HepG2 (cell line): ENCODE results near the gene HARBI1. TPM values are rescaled to one million over a fixed set of nuclear protein-coding genes. Genes with fewer than 3 reads are reported as not detected.

Experiments
- FIP1L1 ChIP-seq: fragments of 200-400 bp; formaldehyde crosslinking; IDR thresholded peaks from 2 replicates; pipeline ENCODE4 v1.6.1; 2018; ENCODE audit warnings: low read depth, mild to moderate bottlenecking, low read length, moderate library complexity, borderline replicate concordance; ENCODE audit not compliant: insufficient read depth
- KLF9 ChIP-seq: IDR thresholded peaks from 2 replicates; pipeline ENCODE4 v1.6.1; 2016; ENCODE audit warnings: low read depth
- MED13 ChIP-seq: sonication (generic); formaldehyde crosslinking; IDR thresholded peaks from 2 replicates; pipeline ENCODE4 v1.5.0; 2020; ENCODE audit warnings: missing genetic modification reagents
- MZF1 ChIP-seq: sonication (generic); formaldehyde crosslinking; IDR thresholded peaks from 2 replicates; pipeline ENCODE4 v1.8.1; 2023; ENCODE audit warnings: mild to moderate bottlenecking, missing genetic modification reagents, borderline replicate concordance
- NR3C1 ChIP-seq: sonication (generic); formaldehyde crosslinking; IDR thresholded peaks from 2 replicates; pipeline ENCODE4 v1.4.0; 2020; ENCODE audit warnings: missing genetic modification reagents
- PAWR ChIP-seq: sonication (generic); formaldehyde crosslinking; IDR thresholded peaks from 2 replicates; pipeline ENCODE4 v1.4.0; 2020; ENCODE audit warnings: missing genetic modification reagents, mild to moderate bottlenecking, borderline replicate concordance
- PPARG ChIP-seq: conservative IDR thresholded peaks from 2 replicates; pipeline ENCODE4 v1.6.1; 2016; ENCODE audit warnings: missing biosample characterization, missing genetic modification reagents
- ZFP41 ChIP-seq: sonication (generic); formaldehyde crosslinking; IDR thresholded peaks from 2 replicates; pipeline ENCODE4 v1.4.0; 2020; ENCODE audit warnings: mild to moderate bottlenecking, missing genetic modification reagents, borderline replicate concordance
- ZNF17 ChIP-seq: sonication (generic); formaldehyde crosslinking; IDR thresholded peaks from 2 replicates; pipeline ENCODE4 v1.5.0; 2020; ENCODE audit warnings: mild to moderate bottlenecking, missing genetic modification reagents
- ZNF20 ChIP-seq: sonication (generic); formaldehyde crosslinking; IDR thresholded peaks from 2 replicates; pipeline ENCODE4 v1.4.0; 2020; ENCODE audit warnings: mild to moderate bottlenecking, moderate library complexity, missing genetic modification reagents
- ZNF253 ChIP-seq: sonication (generic); formaldehyde crosslinking; IDR thresholded peaks from 2 replicates; pipeline ENCODE4 v1.8.0; 2022; ENCODE audit warnings: mild to moderate bottlenecking, missing genetic modification reagents, borderline replicate concordance
- ZNF775 ChIP-seq: sonication (generic); formaldehyde crosslinking; IDR thresholded peaks from 2 replicates; pipeline ENCODE4 v1.4.0; 2020; ENCODE audit warnings: missing genetic modification reagents, mild to moderate bottlenecking, moderate library complexity, borderline replicate concordance
- ZNF839 ChIP-seq: sonication (generic); formaldehyde crosslinking; IDR thresholded peaks from 2 replicates; pipeline ENCODE4 v1.4.0; 2020; ENCODE audit warnings: missing genetic modification reagents, mild to moderate bottlenecking, borderline replicate concordance
- polyA plus RNA-seq, 8 experiments: library from polyadenylated mRNA; depleted of rRNA in 3 of 8; stranded (reverse) in 7 of 8; unstranded in 1 of 8; fragments of >200 nt; fragmentation: Illumina TruSeq in 4 of 8; extraction: Trizol in 4 of 8; gene quantifications; 2 replicates each; pipeline versions ENCODE4 v1.2.1 to v1.2.3, GENCODE V29; 2011 to 2016; ENCODE audit warnings: low read depth in 4 of 8, missing spikeins in 1 of 8, mixed read lengths in 1 of 8; ENCODE audit not compliant: insufficient read depth in 1 of 8
- total RNA-seq, 5 experiments: library from RNA; depleted of rRNA; stranded (reverse); fragments of >200 nt; fragmentation: Illumina TruSeq; extraction: Trizol; gene quantifications; 2 replicates each; pipeline ENCODE4 v1.2.3, GENCODE V29; 2016; ENCODE audit warnings: low read depth in 1 of 5
- TF ChIP-seq, protein P1 (sequence below): sonication (generic); formaldehyde crosslinking; IDR thresholded peaks from 2 replicates; pipeline ENCODE4 v1.4.0; 2020; ENCODE audit warnings: missing genetic modification reagents, borderline replicate concordance
- TF ChIP-seq, protein P2 (sequence below): sonication (generic); formaldehyde crosslinking; conservative IDR thresholded peaks from 2 replicates; pipeline ENCODE4 v1.4.0; 2020; ENCODE audit warnings: missing genetic modification reagents
- TF ChIP-seq, protein P3 (sequence below): sonication (generic); formaldehyde crosslinking; IDR thresholded peaks from 2 replicates; pipeline ENCODE4 v1.5.1; 2020; ENCODE audit warnings: missing genetic modification reagents, mild to moderate bottlenecking, borderline replicate concordance
- TF ChIP-seq, protein P4 (sequence below): sonication (generic); formaldehyde crosslinking; IDR thresholded peaks from 2 replicates; pipeline ENCODE4 v1.5.0; 2020; ENCODE audit warnings: mild to moderate bottlenecking, missing genetic modification reagents
- TF ChIP-seq, protein P5 (sequence below): sonication (generic); formaldehyde crosslinking; IDR thresholded peaks from 2 replicates; pipeline ENCODE4 v1.8.1; 2023; ENCODE audit warnings: mild to moderate bottlenecking, moderate library complexity, missing genetic modification reagents
- TF ChIP-seq, protein P6 (sequence below): IDR thresholded peaks from 2 replicates; pipeline ENCODE4 v1.6.1; 2016; ENCODE audit warnings: control low read depth

Gene HARBI1
- total and polyA plus RNA-seq, 2 of the 13 experiments (the other 11 are each of a cell fraction or from before 2014, with no cell fraction given): 2.5 to 4.8 TPM

DNA sequence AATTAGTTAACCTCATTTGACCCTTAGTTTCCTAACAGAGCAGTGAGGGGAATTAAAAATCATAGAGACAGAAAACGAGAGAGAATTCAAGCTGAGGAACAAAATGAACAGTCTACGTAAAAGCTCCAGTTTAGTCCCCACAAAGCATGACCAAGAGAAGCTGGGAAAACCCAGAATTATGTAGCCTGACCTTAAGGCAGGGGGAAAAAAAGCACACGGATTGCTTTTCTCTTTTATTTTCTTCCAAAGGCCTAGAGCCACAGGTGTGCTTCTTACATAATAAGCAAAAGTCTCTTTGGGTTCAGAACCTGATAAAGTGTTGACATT, 22.7 kb downstream of the HARBI1 start (continued):
- TF ChIP-seq, protein P1, sequence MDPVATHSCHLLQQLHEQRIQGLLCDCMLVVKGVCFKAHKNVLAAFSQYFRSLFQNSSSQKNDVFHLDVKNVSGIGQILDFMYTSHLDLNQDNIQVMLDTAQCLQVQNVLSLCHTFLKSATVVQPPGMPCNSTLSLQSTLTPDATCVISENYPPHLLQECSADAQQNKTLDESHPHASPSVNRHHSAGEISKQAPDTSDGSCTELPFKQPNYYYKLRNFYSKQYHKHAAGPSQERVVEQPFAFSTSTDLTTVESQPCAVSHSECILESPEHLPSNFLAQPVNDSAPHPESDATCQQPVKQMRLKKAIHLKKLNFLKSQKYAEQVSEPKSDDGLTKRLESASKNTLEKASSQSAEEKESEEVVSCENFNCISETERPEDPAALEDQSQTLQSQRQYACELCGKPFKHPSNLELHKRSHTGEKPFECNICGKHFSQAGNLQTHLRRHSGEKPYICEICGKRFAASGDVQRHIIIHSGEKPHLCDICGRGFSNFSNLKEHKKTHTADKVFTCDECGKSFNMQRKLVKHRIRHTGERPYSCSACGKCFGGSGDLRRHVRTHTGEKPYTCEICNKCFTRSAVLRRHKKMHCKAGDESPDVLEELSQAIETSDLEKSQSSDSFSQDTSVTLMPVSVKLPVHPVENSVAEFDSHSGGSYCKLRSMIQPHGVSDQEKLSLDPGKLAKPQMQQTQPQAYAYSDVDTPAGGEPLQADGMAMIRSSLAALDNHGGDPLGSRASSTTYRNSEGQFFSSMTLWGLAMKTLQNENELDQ: no peak
- TF ChIP-seq PAWR (CRISPR knock-in tag) (no peak), ZNF253 (CRISPR knock-in tag) (no peak), FIP1L1 (no peak), NR3C1 (CRISPR knock-in tag) (no peak), ZNF775 (no peak), MZF1 (CRISPR knock-in tag) (no peak), ZNF17 (CRISPR knock-in tag) (no peak), ZNF20 (CRISPR knock-in tag) (no peak), ZNF839 (no peak), PPARG (CRISPR knock-in tag) (no peak), KLF9 (CRISPR knock-in tag) (0 out of 2 replicates have a peak, but pooled peaks have one; percentile 9), ZFP41 (CRISPR knock-in tag) (no peak), MED13 (CRISPR knock-in tag) (no peak)
- TF ChIP-seq, protein P2, sequence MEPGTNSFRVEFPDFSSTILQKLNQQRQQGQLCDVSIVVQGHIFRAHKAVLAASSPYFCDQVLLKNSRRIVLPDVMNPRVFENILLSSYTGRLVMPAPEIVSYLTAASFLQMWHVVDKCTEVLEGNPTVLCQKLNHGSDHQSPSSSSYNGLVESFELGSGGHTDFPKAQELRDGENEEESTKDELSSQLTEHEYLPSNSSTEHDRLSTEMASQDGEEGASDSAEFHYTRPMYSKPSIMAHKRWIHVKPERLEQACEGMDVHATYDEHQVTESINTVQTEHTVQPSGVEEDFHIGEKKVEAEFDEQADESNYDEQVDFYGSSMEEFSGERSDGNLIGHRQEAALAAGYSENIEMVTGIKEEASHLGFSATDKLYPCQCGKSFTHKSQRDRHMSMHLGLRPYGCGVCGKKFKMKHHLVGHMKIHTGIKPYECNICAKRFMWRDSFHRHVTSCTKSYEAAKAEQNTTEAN (CRISPR knock-in tag): 0 out of 2 replicates have a peak, but pooled peaks have one; percentile 2
- TF ChIP-seq, protein P3, sequence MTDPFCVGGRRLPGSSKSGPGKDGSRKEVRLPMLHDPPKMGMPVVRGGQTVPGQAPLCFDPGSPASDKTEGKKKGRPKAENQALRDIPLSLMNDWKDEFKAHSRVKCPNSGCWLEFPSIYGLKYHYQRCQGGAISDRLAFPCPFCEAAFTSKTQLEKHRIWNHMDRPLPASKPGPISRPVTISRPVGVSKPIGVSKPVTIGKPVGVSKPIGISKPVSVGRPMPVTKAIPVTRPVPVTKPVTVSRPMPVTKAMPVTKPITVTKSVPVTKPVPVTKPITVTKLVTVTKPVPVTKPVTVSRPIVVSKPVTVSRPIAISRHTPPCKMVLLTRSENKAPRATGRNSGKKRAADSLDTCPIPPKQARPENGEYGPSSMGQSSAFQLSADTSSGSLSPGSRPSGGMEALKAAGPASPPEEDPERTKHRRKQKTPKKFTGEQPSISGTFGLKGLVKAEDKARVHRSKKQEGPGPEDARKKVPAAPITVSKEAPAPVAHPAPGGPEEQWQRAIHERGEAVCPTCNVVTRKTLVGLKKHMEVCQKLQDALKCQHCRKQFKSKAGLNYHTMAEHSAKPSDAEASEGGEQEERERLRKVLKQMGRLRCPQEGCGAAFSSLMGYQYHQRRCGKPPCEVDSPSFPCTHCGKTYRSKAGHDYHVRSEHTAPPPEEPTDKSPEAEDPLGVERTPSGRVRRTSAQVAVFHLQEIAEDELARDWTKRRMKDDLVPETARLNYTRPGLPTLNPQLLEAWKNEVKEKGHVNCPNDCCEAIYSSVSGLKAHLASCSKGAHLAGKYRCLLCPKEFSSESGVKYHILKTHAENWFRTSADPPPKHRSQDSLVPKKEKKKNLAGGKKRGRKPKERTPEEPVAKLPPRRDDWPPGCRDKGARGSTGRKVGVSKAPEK: no peak
- TF ChIP-seq, protein P4, sequence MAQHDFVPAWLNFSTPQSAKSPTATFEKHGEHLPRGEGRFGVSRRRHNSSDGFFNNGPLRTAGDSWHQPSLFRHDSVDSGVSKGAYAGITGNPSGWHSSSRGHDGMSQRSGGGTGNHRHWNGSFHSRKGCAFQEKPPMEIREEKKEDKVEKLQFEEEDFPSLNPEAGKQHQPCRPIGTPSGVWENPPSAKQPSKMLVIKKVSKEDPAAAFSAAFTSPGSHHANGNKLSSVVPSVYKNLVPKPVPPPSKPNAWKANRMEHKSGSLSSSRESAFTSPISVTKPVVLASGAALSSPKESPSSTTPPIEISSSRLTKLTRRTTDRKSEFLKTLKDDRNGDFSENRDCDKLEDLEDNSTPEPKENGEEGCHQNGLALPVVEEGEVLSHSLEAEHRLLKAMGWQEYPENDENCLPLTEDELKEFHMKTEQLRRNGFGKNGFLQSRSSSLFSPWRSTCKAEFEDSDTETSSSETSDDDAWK: no peak
- TF ChIP-seq, protein P5, sequence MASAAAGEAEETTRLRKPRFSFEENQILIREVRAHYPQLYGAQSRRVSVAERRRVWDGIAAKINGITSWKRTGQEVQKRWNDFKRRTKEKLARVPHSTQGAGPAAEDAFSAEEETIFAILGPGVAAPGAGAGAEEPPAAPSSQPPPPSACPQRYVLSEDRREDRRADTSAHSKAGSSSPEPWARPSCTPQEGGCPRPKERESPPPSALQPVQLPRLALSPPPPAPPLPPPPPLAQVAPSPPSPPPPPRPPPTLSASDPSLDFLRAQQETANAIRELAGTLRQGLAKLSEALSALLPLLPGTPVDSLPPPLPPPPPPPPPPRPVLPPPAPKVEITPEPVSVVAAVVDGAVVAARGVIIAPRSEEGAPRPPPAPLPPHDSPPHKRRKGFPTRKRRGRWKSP: no peak
- TF ChIP-seq, protein P6, sequence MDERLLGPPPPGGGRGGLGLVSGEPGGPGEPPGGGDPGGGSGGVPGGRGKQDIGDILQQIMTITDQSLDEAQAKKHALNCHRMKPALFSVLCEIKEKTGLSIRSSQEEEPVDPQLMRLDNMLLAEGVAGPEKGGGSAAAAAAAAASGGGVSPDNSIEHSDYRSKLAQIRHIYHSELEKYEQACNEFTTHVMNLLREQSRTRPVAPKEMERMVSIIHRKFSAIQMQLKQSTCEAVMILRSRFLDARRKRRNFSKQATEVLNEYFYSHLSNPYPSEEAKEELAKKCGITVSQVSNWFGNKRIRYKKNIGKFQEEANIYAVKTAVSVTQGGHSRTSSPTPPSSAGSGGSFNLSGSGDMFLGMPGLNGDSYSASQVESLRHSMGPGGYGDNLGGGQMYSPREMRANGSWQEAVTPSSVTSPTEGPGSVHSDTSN (CRISPR knock-in tag): no peak
